KMS-11 (cell line): ENCODE data around the gene IL21R.

Experiments used
- H2AFZ ChIP-seq: fragments of 200-600 bp; sonication (generic); 2 replicates; pipeline ENCODE4 v1.6.1; 2016; ENCODE audit warnings: antibody characterized with exemption, mixed run types, low read depth
- H3K27ac ChIP-seq: fragments of 200-600 bp; sonication (generic); 2 replicates; pipeline ENCODE4 v1.6.1; 2016; ENCODE audit warnings: mild to moderate bottlenecking, mixed run types
- H3K27me3 ChIP-seq: fragments of 200-600 bp; sonication (generic); 2 replicates; pipeline ENCODE4 v1.6.1; 2017; ENCODE audit warnings: mild to moderate bottlenecking, low read depth, mixed run types, moderate library complexity; ENCODE audit not compliant: insufficient read depth
- H3K36me3 ChIP-seq: fragments of 200-600 bp; sonication (generic); 2 replicates; pipeline ENCODE4 v1.6.1; 2017; ENCODE audit warnings: mild to moderate bottlenecking, mixed run types; ENCODE audit not compliant: insufficient read depth
- H3K4me1 ChIP-seq: fragments of 200-600 bp; sonication (generic); 2 replicates; pipeline ENCODE4 v1.6.1; 2016; ENCODE audit warnings: mild to moderate bottlenecking, low read depth, mixed run types; ENCODE audit not compliant: poor library complexity, severe bottlenecking
- H3K4me2 ChIP-seq: fragments of 200-600 bp; sonication (generic); 2 replicates; pipeline ENCODE4 v1.7.0; 2016; ENCODE audit warnings: mild to moderate bottlenecking, mixed run types
- H3K4me3 ChIP-seq: fragments of 200-600 bp; sonication (generic); IDR thresholded peaks from 2 replicates; pipeline ENCODE4 v1.6.1; 2017; ENCODE audit warnings: low read depth, low read length, mixed read lengths; ENCODE audit not compliant: insufficient read depth
- H3K79me2 ChIP-seq: fragments of 200-600 bp; sonication (generic); 2 replicates; pipeline ENCODE4 v1.6.1; 2016; ENCODE audit warnings: low read depth, mixed run types; ENCODE audit not compliant: insufficient read depth
- H3K9ac ChIP-seq: fragments of 200-600 bp; sonication (generic); 2 replicates; pipeline ENCODE4 v1.6.1; 2016; ENCODE audit warnings: mild to moderate bottlenecking, mixed run types
- H4K20me1 ChIP-seq: fragments of 200-600 bp; sonication (generic); 2 replicates; pipeline ENCODE4 v1.6.1; 2016; ENCODE audit warnings: mild to moderate bottlenecking, mixed run types; ENCODE audit not compliant: insufficient read depth
- TF ChIP-seq, protein P1 (sequence below): fragments of 200-600 bp; sonication (generic); conservative IDR thresholded peaks from 2 replicates; pipeline ENCODE4 v1.6.1; 2017; ENCODE audit warnings: low read depth, mild to moderate bottlenecking, antibody characterized with exemption, low read length, moderate library complexity, mixed read lengths

Gene IL21R

DNA sequence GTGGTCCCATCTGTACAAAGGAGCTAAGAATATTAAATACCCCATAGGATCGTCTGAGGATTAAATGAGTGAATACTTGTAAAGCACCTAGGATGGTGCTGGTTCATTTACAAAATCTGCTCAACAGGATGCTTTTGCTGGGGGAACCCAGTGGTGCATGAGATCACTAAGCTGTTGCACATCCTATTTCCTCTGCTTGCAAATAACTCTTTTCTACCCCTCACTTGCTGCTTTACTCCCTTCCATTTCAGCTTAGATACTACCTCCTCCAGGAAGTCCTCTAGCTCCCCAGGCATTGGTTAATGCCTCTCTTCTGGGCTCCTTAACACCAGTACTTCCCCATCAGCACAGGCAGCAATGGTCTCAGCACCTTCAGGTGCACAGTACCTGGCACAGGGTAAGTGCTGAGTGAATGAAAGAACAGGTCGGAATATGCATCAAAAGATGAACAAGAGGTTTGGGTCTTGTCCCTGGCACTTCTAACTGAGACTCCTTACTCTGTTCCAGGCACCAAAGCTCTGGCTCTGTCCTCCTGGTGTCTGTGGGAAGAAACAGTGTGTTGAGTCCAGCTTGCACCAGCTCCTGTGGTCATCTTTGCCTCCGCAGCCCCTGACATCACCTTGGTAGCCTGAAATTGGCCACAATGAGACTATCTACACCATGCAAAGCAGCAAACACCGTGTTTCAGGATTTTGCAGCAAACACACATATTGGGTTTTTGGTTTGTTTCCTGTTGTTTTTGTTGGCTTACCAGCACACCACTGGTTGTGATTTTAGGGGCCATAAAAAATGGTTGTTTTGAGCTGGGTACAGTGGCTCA, 24.1 kb upstream of the IL21R start:
- Histone ChIP-seq H4K20me1 (no peaks in the 10 kb centered on the region), H3K27ac (no peak overlapping the region), H3K4me2 (no peak overlapping the region), H3K36me3 (no peaks in the 10 kb centered on the region), H3K9ac (no peak overlapping the region), H3K4me1 (peaks cover 56% of the 10 kb centered on the region), H3K27me3 (no peaks in the 10 kb centered on the region), H2AFZ (no peak overlapping the region), H3K4me3 (no peak overlapping the region), H3K79me2 (no peaks in the 10 kb centered on the region)
- TF ChIP-seq, protein P1, sequence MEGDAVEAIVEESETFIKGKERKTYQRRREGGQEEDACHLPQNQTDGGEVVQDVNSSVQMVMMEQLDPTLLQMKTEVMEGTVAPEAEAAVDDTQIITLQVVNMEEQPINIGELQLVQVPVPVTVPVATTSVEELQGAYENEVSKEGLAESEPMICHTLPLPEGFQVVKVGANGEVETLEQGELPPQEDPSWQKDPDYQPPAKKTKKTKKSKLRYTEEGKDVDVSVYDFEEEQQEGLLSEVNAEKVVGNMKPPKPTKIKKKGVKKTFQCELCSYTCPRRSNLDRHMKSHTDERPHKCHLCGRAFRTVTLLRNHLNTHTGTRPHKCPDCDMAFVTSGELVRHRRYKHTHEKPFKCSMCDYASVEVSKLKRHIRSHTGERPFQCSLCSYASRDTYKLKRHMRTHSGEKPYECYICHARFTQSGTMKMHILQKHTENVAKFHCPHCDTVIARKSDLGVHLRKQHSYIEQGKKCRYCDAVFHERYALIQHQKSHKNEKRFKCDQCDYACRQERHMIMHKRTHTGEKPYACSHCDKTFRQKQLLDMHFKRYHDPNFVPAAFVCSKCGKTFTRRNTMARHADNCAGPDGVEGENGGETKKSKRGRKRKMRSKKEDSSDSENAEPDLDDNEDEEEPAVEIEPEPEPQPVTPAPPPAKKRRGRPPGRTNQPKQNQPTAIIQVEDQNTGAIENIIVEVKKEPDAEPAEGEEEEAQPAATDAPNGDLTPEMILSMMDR: no peak

DNA sequence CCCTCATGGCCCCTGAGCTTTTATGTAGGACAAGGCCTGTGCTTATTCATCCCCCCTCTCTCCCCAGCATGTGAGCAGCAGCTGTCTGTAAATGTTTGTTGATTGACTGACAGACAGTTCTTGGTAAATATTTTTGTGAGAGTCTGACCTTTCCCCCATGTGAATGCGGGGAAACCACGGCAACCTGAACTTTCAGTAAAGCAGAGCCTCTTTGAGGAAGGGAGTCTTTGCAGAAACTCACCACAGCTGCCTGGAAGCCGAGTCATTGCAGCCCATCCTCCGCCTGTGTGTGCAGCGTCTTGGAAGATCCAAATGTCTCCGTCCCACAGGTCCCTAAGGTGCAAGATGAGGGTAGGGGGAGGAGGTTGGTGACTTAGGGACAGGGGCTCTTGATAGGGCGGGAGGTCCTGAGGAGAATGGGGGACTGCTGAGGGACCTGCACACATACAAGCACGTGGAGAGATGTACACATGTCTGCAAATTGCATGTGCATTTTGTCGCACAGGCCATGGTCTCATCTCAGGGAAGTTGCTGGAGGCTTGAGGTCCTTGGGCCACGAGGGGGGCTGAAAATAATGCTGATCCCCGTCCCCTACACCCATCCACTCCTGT, 23.0 kb upstream of the IL21R start:
- TF ChIP-seq, protein P1: no peak
- Histone ChIP-seq H3K4me3 (no peak overlapping the region), H3K27ac (no peak overlapping the region)

DNA sequence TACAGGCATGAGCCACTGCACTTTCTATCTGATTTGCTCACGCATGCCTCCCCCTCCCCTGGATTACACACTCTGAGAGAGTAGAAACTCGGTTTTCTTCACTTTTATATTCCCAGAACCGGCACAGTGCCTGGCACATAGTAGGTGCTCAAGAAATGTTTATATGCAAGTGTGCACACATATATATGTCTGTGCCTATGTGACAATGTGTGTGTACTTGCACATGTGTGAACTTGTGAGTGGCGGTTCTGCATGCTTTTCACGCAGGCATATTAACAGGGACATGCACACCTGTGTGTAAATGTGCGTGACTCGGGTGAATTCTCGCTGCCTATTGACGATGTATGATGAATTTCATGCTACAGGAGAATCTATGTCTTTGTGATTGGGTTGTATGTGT, 22.1 kb upstream of the IL21R start:
- Histone ChIP-seq H3K4me2 (no peak overlapping the region), H4K20me1 (no peaks in the 10 kb centered on the region), H3K4me3 (no peak overlapping the region), H2AFZ (no peak overlapping the region), H3K27ac (no peak overlapping the region), H3K79me2 (no peaks in the 10 kb centered on the region), H3K4me1 (peaks cover 36% of the 10 kb centered on the region), H3K27me3 (no peaks in the 10 kb centered on the region), H3K9ac (no peak overlapping the region), H3K36me3 (no peaks in the 10 kb centered on the region)
- TF ChIP-seq, protein P1: no peak

More for the DNA sequence above, 23.0 kb upstream of the IL21R start:
- no peak overlapping the region for H2AFZ ChIP-seq
- H3K36me3 ChIP-seq: no peaks in the 10 kb centered on the region
- no peaks in the 10 kb centered on the region for H3K27me3 ChIP-seq
- H3K79me2 ChIP-seq: no peaks in the 10 kb centered on the region
- no peak overlapping the region for H3K4me2 ChIP-seq
- peaks cover 45% of the 10 kb centered on the region for H3K4me1 ChIP-seq
- no peaks in the 10 kb centered on the region for H4K20me1 ChIP-seq
- no peak overlapping the region for H3K9ac ChIP-seq

DNA sequence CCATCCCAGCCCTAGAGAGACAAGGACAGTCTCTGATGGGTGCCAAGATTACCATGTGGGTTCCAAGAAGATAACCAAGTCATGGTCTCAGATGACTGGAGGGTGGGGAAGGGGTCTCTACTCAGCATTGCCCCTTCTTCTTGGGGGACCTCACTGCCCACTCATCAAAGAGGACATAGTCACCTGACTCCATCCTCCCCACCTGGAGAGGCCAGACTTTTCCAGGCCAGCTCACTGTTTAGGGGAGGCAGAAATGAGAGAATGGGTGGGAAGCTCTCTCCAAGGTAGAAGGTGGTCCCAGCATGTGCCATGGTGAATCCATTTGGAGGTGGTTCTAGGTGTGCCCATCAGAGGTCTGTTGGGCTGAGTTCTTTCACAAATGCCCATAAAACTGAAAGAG, 20.7 kb upstream of the IL21R start:
- Histone ChIP-seq H3K4me1 (peaks cover 23% of the 10 kb centered on the region), H3K4me3 (no peak overlapping the region), H3K4me2 (no peak overlapping the region), H3K27ac (no peak overlapping the region), H3K79me2 (no peaks in the 10 kb centered on the region), H4K20me1 (no peaks in the 10 kb centered on the region), H3K36me3 (no peaks in the 10 kb centered on the region), H3K27me3 (no peaks in the 10 kb centered on the region), H2AFZ (no peak overlapping the region), H3K9ac (no peak overlapping the region)
- TF ChIP-seq, protein P1: no peak
